Myocyte (in vitro differentiated cells): Measurements from ENCODE around the gene DDX1. TPM values are rescaled to one million over a fixed set of nuclear protein-coding genes. Genes with fewer than 3 reads are reported as not detected.
"Not testable (repeated sequence)": the region's sequence is repeated elsewhere in the genome, so short reads cannot be mapped to it uniquely, and the experiment has no call there.

Experiments
- DNase-seq: peaks from one replicate; pipeline ENCODE4 v3.0.0-alpha.2; 2012; ENCODE audit warnings: low read depth
- total RNA-seq: library from RNA; depleted of rRNA; stranded (reverse); fragments of >200 nt; gene quantifications from 2 replicates; pipeline ENCODE4 v1.2.3, GENCODE V29; 2014

The DDX1 gene
- total RNA-seq, 1 donor from 2014 or later: 89.1 TPM

GRCh38 chr2:15672961-15673918, 81.6 kb downstream of the DDX1 start:
- no peak for DNase-seq

- no peak for DNase-seq
Observed at GRCh38 chr2:15673919-15674636, 82.4 kb downstream of the DDX1 start.

DNA sequence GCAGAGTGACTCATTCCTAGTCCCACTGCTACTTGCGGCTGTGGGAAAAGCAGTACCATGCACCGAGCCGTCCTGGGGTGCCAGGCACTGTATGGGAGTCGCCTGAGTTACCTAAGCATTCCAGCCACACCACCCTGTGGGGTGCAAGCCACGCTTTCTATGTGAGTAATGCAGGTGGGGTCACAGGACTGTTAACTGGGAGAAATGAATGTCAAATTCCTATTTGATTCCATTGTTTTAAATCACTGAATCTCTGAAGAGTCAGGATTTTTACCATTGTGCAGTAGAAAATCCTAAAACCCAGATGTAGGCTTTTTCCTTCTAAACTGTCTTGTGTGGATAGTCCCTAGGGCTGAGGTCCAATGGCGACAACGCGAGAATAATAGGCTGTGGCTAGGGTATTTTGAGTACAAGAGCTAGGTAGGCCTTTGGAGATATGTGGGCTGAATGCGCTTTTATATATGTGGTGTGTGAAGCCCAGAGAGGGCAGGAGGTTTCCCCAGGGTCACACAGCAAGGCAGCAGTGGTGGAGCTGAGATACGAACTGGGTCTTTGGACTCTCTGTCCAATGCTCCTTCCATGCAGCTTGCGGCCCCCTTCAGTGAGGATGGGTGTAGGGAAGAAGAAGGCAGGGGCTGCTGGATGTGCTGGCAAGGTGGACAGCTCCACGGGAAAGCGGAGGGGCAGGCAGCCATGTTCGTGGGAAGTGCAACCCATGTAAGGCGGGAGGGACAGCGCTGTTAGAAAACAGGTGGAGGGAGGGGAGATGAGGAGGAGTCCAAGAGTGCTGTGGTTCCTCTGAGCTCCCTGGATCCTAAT, 83.2 kb downstream of the DDX1 start:
- no peak for DNase-seq

- DNase-seq: no peak
Observed at GRCh38 chr2:15675456-15676195, 84.0 kb downstream of the DDX1 start.

DNA sequence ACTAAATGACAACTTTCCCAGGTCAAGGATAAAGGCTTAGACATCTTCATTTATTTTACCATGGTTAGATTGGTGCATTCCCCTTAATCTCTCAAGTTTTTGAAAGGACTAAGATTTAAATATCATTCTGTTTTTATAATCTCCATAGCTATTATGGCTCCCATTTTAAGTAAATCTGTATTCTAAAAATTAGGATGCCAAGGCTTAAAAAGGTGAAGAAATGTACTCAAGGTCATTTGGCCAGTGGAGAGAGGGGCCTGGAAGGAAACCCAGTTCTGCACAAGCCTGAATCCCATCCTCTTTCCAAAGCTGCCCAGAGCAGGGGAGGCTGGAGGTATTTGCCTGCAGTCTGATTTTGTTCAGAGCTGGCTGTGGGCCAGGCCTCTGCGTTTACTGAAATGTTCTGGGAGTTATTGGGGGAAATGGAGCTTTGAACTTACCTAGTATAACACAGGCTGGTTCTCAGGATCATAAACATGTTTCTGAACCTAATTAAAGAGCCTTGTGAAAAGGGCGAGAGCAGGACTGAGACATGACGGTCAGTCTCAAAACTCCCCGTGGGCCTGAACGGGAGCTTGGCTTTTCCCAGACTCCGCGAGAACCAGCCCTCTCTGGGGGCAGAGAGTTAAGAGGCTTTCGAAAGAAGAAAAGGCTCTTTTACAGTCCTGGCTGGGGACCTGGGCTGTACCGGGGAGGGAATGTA, 85.6 kb downstream of the DDX1 start:
- no peak for DNase-seq

GRCh38 chr2:15678346-15678745, 86.7 kb downstream of the DDX1 start:
- DNase-seq: no peak

- DNase-seq: no peak
Observed at GRCh38 chr2:15678909-15679308, 87.2 kb downstream of the DDX1 start.

DNA sequence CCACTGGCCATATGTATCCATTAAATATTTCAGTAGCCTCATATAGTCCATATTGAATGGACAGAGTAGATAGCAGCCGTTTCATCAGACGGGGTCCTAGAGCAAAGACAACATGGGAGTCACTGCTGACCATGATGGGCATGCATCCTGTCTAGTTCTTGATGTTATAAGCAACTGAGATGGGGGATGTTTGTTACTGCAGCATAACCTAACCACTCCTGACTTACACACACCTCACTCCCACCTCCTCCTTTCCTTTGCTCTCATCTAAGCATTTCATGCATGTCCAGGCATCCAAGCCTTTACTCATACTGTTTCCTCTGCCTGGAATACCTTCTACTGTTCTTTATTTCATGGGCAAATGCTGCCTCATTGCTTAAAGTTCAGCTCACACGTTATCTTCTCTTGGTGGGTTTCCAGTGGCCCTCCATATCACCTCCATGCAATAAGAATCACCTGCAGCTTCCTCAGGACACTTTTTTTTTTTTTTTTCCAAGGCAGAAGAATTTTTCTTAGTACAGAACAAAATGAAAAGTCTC, 87.8 kb downstream of the DDX1 start:
- no peak for DNase-seq

DNA sequence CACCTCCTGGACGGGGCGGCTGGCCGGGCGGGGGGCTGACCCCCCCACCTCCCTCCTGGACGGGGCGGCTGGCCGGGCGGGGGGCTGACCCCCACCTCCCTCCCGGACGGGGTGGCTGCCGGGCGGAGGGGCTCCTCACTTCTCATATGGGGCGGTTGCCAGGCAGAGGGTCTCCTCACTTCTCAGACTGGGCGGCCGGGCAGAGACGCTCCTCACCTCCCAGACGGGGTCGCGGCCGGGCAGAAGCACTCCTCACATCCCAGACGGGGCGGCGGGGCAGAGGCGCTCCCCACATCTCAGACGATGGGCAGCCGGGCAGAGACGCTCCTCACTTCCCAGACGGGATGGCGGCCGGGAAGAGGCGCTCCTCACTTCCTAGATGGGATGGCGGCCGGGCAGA, 88.5 kb downstream of the DDX1 start:
- not testable (repeated sequence) for DNase-seq

Other genes starting within 250 kb of the DDX1 start
- gene NBAS, start 30.5 kb upstream of the DDX1 start, total RNA-seq: 49.3 and 56.6 TPM in 2 replicates